Panc1 (cell line): ENCODE measurements around the gene ZNF32.

Source experiments
- CTCF ChIP-seq: fragments of 450-650 bp; IDR thresholded peaks from 2 replicates; pipeline ENCODE4 v1.5.1; 2017; ENCODE audit warnings: mild to moderate bottlenecking
- POLR2AphosphoS5 ChIP-seq: IDR thresholded peaks from 2 replicates; pipeline ENCODE4 v1.6.1; 2012; ENCODE audit warnings: mild to moderate bottlenecking, low read depth, low read length, moderate library complexity
- SIN3A ChIP-seq: IDR thresholded peaks from 2 replicates; pipeline ENCODE4 v1.6.1; 2012; ENCODE audit warnings: low read depth, mild to moderate bottlenecking, low read length, moderate library complexity, borderline replicate concordance; ENCODE audit not compliant: insufficient read depth
- TCF7L2 ChIP-seq: IDR thresholded peaks from 2 replicates; pipeline ENCODE4 v1.6.1; 2011; ENCODE audit warnings: mild to moderate bottlenecking, low read depth, low read length, inconsistent platforms
- TF ChIP-seq, protein P1 (sequence below), 2 experiments: IDR thresholded peaks; 2 replicates each; pipeline ENCODE4 v1.6.1; 2011 to 2012; ENCODE audit warnings: low read depth in 2 of 2, control low read depth in 1 of 2, low read length in 1 of 2, mild to moderate bottlenecking in 1 of 2, moderate library complexity in 1 of 2; ENCODE audit not compliant: insufficient read depth in 1 of 2

- TF ChIP-seq SIN3A = no peak
- TF ChIP-seq, protein P1, sequence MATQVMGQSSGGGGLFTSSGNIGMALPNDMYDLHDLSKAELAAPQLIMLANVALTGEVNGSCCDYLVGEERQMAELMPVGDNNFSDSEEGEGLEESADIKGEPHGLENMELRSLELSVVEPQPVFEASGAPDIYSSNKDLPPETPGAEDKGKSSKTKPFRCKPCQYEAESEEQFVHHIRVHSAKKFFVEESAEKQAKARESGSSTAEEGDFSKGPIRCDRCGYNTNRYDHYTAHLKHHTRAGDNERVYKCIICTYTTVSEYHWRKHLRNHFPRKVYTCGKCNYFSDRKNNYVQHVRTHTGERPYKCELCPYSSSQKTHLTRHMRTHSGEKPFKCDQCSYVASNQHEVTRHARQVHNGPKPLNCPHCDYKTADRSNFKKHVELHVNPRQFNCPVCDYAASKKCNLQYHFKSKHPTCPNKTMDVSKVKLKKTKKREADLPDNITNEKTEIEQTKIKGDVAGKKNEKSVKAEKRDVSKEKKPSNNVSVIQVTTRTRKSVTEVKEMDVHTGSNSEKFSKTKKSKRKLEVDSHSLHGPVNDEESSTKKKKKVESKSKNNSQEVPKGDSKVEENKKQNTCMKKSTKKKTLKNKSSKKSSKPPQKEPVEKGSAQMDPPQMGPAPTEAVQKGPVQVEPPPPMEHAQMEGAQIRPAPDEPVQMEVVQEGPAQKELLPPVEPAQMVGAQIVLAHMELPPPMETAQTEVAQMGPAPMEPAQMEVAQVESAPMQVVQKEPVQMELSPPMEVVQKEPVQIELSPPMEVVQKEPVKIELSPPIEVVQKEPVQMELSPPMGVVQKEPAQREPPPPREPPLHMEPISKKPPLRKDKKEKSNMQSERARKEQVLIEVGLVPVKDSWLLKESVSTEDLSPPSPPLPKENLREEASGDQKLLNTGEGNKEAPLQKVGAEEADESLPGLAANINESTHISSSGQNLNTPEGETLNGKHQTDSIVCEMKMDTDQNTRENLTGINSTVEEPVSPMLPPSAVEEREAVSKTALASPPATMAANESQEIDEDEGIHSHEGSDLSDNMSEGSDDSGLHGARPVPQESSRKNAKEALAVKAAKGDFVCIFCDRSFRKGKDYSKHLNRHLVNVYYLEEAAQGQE (IDR thresholded peaks at IDR 0.05; ENCODE audit: insufficient read depth in 1 of 2, low read depth in 2 of 2, low read length in 1 of 2) = no peak
- no peak for TF ChIP-seq CTCF
- TF ChIP-seq POLR2AphosphoS5 = no peak
- TF ChIP-seq TCF7L2 = no peak
Observed at GRCh38 chr10:43607199-43607573, 41.5 kb downstream of the ZNF32 start.
